ENCODE data around the gene KCTD16. TPM values are rescaled to one million over a fixed set of nuclear protein-coding genes. Genes with fewer than 3 reads are reported as not detected.

KCTD16 gene
- polyA plus RNA-seq, 2 of the 4 experiments (the other 2 are of a cell fraction) = 0.10 to 0.32 TPM

GRCh38 chr5:144395704-144396103 is 225.0 kb downstream of the KCTD16 start (continued):
- TF ChIP-seq HMGXB4 (CRISPR knock-in tag; IDR thresholded peaks at IDR 0.05; ENCODE audit: borderline replicate concordance) (no peak), ATOH8 (CRISPR knock-in tag; IDR thresholded peaks at IDR 0.05; ENCODE audit: low read depth) (no peak), PHF8 (IDR thresholded peaks at IDR 0.05; ENCODE audit: borderline replicate concordance, low read depth) (no peak), HES2 (IDR thresholded peaks at IDR 0.05) (no peak), CBX2 (IDR thresholded peaks at IDR 0.05; ENCODE audit: borderline replicate concordance, low read depth) (no peak), POLR2A (IDR thresholded peaks at IDR 0.05; ENCODE audit: low read length) (no peak), JUN (IDR thresholded peaks at IDR 0.05) (no peak), JUNB (IDR thresholded peaks at IDR 0.05) (no peak), HDAC2 (IDR thresholded peaks at IDR 0.05) (no peak)

- FAIRE-seq (no peak), DNase-seq (ENCODE audit: low read depth in 1 of 2, low spot score in 1 of 2) (no peak), ATAC-seq (no peak)
- Histone ChIP-seq H3K27ac (no peak overlapping the region), H3K9me3 (no peaks in the 10 kb centered on the region), H3K4me3 (no peak overlapping the region), H3K4me1 (no peaks in the 10 kb centered on the region), H3K4me2 (no peak overlapping the region)
- WGBS (ENCODE audit: missing lambda C conversion rate) = 62% methylated on average over 2 of the region's 2 CpGs
- ChIA-PET CTCF (no interaction called here), POLR2A (no interaction called here)
- TF ChIP-seq ELK1 (IDR thresholded peaks at IDR 0.05; ENCODE audit: low read depth, low read length) (no peak), SMC3 (IDR thresholded peaks at IDR 0.05) (no peak), FOSB (CRISPR knock-in tag; IDR thresholded peaks at IDR 0.05) (no peak), GATA3 (IDR thresholded peaks at IDR 0.05; ENCODE audit: borderline replicate concordance) (no peak), ATOH8 (CRISPR knock-in tag; IDR thresholded peaks at IDR 0.05; ENCODE audit: low read depth) (no peak), NFE2L2 (conservative IDR thresholded peaks at IDR 0.05; ENCODE audit: low read length) (no peak), MAFK (IDR thresholded peaks at IDR 0.05; ENCODE audit: partially characterized antibody) (no peak), RCOR1 (IDR thresholded peaks at IDR 0.05; ENCODE audit: low read depth, low read length) (no peak)
These were observed 232.4 kb downstream of the KCTD16 start for GRCh38 chr5:144403058-144403457.

GRCh38 chr5:144403817-144404420 is 233.2 kb downstream of the KCTD16 start:
- POLR2A ChIA-PET = no interaction called here
- ATAC-seq = no peak
- WGBS (ENCODE audit: missing lambda C conversion rate) = 61% methylated on average over 4 of the region's 4 CpGs
- H3K9me3 ChIP-seq = no peaks in the 10 kb centered on the region
- FAIRE-seq = no peak
- H3K4me3 ChIP-seq = no peak overlapping the region
- no peaks in the 10 kb centered on the region for H3K4me1 ChIP-seq
- CTCF ChIA-PET = no interaction called here
- no peak overlapping the region for H3K27ac ChIP-seq
- no peak overlapping the region for H3K4me2 ChIP-seq
- no peak for DNase-seq (ENCODE audit: low read depth in 1 of 2, low spot score in 1 of 2)
- TF ChIP-seq RNF2 (IDR thresholded peaks at IDR 0.05; ENCODE audit: borderline replicate concordance, low read depth) = no peak
- TF ChIP-seq CHD2 (IDR thresholded peaks at IDR 0.05; ENCODE audit: low read length, partially characterized antibody) = no peak
- TF ChIP-seq USF2 (IDR thresholded peaks at IDR 0.05) = no peak
- TF ChIP-seq FOXS1 (CRISPR knock-in tag; IDR thresholded peaks at IDR 0.05) = no peak
- TF ChIP-seq JUN (IDR thresholded peaks at IDR 0.05) = no peak
- TF ChIP-seq RCOR1 (IDR thresholded peaks at IDR 0.05; ENCODE audit: low read depth, low read length) = no peak
- TF ChIP-seq ZFP36 (IDR thresholded peaks at IDR 0.05; ENCODE audit: borderline replicate concordance, partially characterized antibody) = no peak
- no peak for TF ChIP-seq ELK1 (IDR thresholded peaks at IDR 0.05; ENCODE audit: low read depth, low read length)
- TF ChIP-seq ESRRA (IDR thresholded peaks at IDR 0.05; ENCODE audit: borderline replicate concordance, low read length) = no peak
- no peak for TF ChIP-seq FOSL2 (IDR thresholded peaks at IDR 0.05)
- TF ChIP-seq FOSL2 (CRISPR knock-in tag; IDR thresholded peaks at IDR 0.05) = no peak
- TF ChIP-seq CEBPB (IDR thresholded peaks at IDR 0.05) = no peak
- TF ChIP-seq ZNF302 (CRISPR knock-in tag; IDR thresholded peaks at IDR 0.05) = no peak
